Inflammatory macrophage treated with lipopolysaccharide for 4 hours (primary cell): ENCODE measurements around the gene NUP210.

Source experiments
- DNase-seq: peaks from one replicate; pipeline ENCODE4 v3.0.0-alpha.2; 2020

Gene NUP210

GRCh38 chr3:13318626-13319470 is 101.3 kb downstream of the NUP210 start:
- no peak for DNase-seq

GRCh38 chr3:13317596-13318320 is 102.4 kb downstream of the NUP210 start:
- DNase-seq: no peak

GRCh38 chr3:13316603-13317002 is 103.5 kb downstream of the NUP210 start:
- DNase-seq: no peak

- no peak for DNase-seq
Observed at GRCh38 chr3:13314877-13315276, 105.2 kb downstream of the NUP210 start.

- no peak for DNase-seq
Observed at GRCh38 chr3:13313813-13314212, 106.3 kb downstream of the NUP210 start.

GRCh38 chr3:13309004-13309403 is 111.1 kb downstream of the NUP210 start:
- no peak for DNase-seq

GRCh38 chr3:13308380-13308801 is 111.7 kb downstream of the NUP210 start:
- DNase-seq: peak; percentile 42

- DNase-seq: no peak
Observed at GRCh38 chr3:13307041-13307440, 113.1 kb downstream of the NUP210 start.

- DNase-seq: no peak
Observed at GRCh38 chr3:13305623-13306022, 114.5 kb downstream of the NUP210 start.

GRCh38 chr3:13303410-13303809 is 116.7 kb downstream of the NUP210 start:
- DNase-seq: no peak

GRCh38 chr3:13301286-13301987 is 118.7 kb downstream of the NUP210 start:
- peak; percentile 75 for DNase-seq

- DNase-seq: no peak
Observed at GRCh38 chr3:13300546-13301285, 119.4 kb downstream of the NUP210 start.

- DNase-seq: no peak
Observed at GRCh38 chr3:13299531-13300155, 120.5 kb downstream of the NUP210 start.

- DNase-seq: no peak
Observed at GRCh38 chr3:13296662-13297061, 123.5 kb downstream of the NUP210 start.

- no peak for DNase-seq
Observed at GRCh38 chr3:13294442-13295351, 125.4 kb downstream of the NUP210 start.

- no peak for DNase-seq
Observed at GRCh38 chr3:13292375-13292774, 127.7 kb downstream of the NUP210 start.

- no peak for DNase-seq
Observed at GRCh38 chr3:13290941-13291340, 129.2 kb downstream of the NUP210 start.

- DNase-seq: no peak
Observed at GRCh38 chr3:13289771-13290285, 130.3 kb downstream of the NUP210 start.

- no peak for DNase-seq
Observed at GRCh38 chr3:13288732-13289718, 131.1 kb downstream of the NUP210 start.

- DNase-seq: no peak
Observed at GRCh38 chr3:13287833-13288232, 132.3 kb downstream of the NUP210 start.
